ENCODE measurements around the gene ABCC8. TPM values are rescaled to one million over a fixed set of nuclear protein-coding genes. Genes with fewer than 3 reads are reported as not detected.

The ABCC8 gene
- total and polyA plus RNA-seq, 2 experiments from 2014 or later: 2.2 TPM; not detected in 1

DNA sequence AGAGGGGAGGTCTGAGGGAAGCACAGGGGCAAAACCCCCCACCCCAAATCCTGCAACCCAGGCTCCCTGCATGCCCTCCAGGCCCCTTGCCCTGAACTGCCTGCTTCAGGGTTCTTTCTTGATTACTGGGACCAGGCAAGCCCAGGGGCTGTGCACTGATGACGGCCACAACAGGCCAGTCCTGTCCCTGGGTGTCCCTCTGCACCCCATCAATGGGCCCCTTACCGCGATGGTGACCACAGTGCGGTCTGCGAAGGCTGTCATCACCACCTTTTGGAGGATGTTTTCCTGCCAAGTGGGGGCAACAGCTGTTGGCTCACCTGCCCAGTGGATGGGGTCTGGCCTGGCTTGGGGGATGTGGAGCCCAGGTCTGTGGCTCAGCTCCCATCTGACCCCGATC, 83.2 kb downstream of the ABCC8 start:
- Histone ChIP-seq H3K9me2 (replicated peaks; ENCODE audit: insufficient read depth) (no peaks in the 10 kb centered on the region), H3K27me3 (no peaks in the 10 kb centered on the region)
- whole genome bisulfite sequencing (ENCODE audit: low lambda C conversion rate, missing lambda C conversion rate): 93% methylated on average over 5 of the region's 6 CpGs

DNA sequence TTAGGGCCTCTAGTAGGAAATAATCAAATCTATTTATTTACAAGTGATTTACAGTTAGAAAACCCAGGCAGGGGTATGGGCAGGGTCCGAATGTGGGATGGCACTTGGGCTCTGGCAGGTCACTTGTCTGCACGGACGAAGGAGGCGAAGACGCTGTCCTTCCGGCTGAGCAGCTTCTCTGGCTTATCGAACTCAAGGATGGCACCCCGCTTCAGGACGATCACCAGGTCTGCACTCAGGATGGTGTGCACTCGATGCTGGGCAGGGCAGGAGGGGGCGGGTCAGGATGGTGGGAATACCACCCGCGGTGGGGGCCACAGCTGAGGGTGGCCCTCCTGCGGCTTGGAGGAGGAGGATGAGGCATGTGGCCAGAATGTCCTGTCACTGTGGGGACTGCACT, 83.8 kb downstream of the ABCC8 start:
- Histone ChIP-seq H2AFZ (no peak overlapping the region), H3K4me1 (ENCODE audit: insufficient read depth) (no peaks in the 10 kb centered on the region), H3K4me3 (no peak overlapping the region), H3K79me2 (no peaks in the 10 kb centered on the region), H3K36me3 (replicated peaks; ENCODE audit: insufficient read depth, low read depth) (no peaks in the 10 kb centered on the region), H4K20me1 (ENCODE audit: insufficient read depth, poor library complexity, severe bottlenecking) (no peaks in the 10 kb centered on the region), H3K4me2 (no peak overlapping the region), H3K27ac (no peak overlapping the region), H3K27me3 (no peaks in the 10 kb centered on the region), H3K9me3 (ENCODE audit: low read depth) (no peaks in the 10 kb centered on the region), H3K9me2 (replicated peaks; ENCODE audit: insufficient read depth) (no peaks in the 10 kb centered on the region)
- TF ChIP-seq, protein P1, sequence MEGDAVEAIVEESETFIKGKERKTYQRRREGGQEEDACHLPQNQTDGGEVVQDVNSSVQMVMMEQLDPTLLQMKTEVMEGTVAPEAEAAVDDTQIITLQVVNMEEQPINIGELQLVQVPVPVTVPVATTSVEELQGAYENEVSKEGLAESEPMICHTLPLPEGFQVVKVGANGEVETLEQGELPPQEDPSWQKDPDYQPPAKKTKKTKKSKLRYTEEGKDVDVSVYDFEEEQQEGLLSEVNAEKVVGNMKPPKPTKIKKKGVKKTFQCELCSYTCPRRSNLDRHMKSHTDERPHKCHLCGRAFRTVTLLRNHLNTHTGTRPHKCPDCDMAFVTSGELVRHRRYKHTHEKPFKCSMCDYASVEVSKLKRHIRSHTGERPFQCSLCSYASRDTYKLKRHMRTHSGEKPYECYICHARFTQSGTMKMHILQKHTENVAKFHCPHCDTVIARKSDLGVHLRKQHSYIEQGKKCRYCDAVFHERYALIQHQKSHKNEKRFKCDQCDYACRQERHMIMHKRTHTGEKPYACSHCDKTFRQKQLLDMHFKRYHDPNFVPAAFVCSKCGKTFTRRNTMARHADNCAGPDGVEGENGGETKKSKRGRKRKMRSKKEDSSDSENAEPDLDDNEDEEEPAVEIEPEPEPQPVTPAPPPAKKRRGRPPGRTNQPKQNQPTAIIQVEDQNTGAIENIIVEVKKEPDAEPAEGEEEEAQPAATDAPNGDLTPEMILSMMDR (IDR thresholded peaks at IDR 0.05; ENCODE audit: poor library complexity): no peak
- TF ChIP-seq EZH2 (IDR thresholded peaks at IDR 0.05; ENCODE audit: borderline replicate concordance) (no peak), EZH2phosphoT487 (IDR thresholded peaks at IDR 0.05; ENCODE audit: low read depth, severe bottlenecking, unreplicated experiment) (no peak)
- WGBS (ENCODE audit: low lambda C conversion rate, missing lambda C conversion rate): 91% methylated on average over 13 of the region's 14 CpGs
- DNase-seq (ENCODE audit: low spot score): no peak

More for the DNA sequence above, 83.2 kb downstream of the ABCC8 start:
- H3K79me2 ChIP-seq: no peaks in the 10 kb centered on the region
- no peaks in the 10 kb centered on the region for H3K9me3 ChIP-seq (ENCODE audit: low read depth)
- DNase-seq (ENCODE audit: low spot score): no peak
- no peaks in the 10 kb centered on the region for H3K4me1 ChIP-seq (ENCODE audit: insufficient read depth)
- no peaks in the 10 kb centered on the region for H3K36me3 ChIP-seq (replicated peaks; ENCODE audit: insufficient read depth, low read depth)
- no peak overlapping the region for H3K27ac ChIP-seq
- TF ChIP-seq EZH2 (IDR thresholded peaks at IDR 0.05; ENCODE audit: borderline replicate concordance): no peak
- no peak for TF ChIP-seq EZH2phosphoT487 (IDR thresholded peaks at IDR 0.05; ENCODE audit: low read depth, severe bottlenecking, unreplicated experiment)
- TF ChIP-seq, protein P1 (IDR thresholded peaks at IDR 0.05; ENCODE audit: poor library complexity): no peak
- H3K4me3 ChIP-seq: no peak overlapping the region
- H4K20me1 ChIP-seq (ENCODE audit: insufficient read depth, poor library complexity, severe bottlenecking): no peaks in the 10 kb centered on the region
- no peak overlapping the region for H3K4me2 ChIP-seq
- H2AFZ ChIP-seq: no peak overlapping the region

DNA sequence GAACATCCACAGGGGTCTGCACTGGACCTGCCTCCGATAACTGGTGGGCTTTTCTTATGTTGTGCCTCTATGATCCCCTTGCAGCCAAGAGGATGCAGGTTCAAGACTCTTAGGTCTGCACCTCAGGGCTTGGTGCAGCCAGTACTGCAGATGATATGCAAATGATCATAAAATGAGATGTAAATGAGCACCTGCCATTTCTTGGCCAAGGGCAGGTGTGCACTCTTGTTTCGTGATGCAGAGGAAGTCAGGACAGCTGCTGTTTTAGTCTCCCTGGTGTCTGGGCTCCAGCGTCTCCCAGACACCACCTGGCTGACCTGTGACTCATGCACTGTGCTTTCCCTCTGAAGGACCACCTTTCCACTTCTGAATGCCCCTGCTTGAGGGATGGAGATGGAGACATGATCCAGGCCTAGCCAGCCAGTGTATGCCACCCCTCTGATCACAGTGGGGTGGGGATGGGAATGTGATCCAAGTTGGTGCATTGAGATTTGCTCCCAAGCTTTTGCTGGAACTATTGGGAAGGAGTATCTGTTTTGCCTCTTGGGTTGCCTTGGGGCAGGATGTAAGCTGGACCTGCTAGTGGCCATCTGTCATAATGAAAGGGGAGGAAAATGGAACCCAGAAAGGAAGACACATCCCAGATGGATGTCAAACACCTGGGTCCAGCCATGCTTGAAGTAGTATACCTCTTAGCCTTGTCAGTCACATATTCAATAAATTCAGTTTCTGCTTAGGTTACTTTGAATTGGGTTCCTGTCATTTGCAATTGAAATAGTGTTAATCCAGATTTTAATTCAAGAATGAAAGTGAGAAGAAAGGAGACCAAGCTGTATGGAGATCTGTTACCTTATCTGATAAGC, 84.9 kb downstream of the ABCC8 start:
- no peaks in the 10 kb centered on the region for H3K27me3 ChIP-seq
- H3K9me3 ChIP-seq (ENCODE audit: low read depth): no peaks in the 10 kb centered on the region
- WGBS (ENCODE audit: low lambda C conversion rate, missing lambda C conversion rate): 69% methylated on average over 3 of the region's 3 CpGs
- no peaks in the 10 kb centered on the region for H3K4me1 ChIP-seq (ENCODE audit: insufficient read depth)
- no peak for DNase-seq (ENCODE audit: low spot score)
- no peaks in the 10 kb centered on the region for H3K79me2 ChIP-seq
- no peaks in the 10 kb centered on the region for H4K20me1 ChIP-seq (ENCODE audit: insufficient read depth, poor library complexity, severe bottlenecking)
- no peak overlapping the region for H3K4me2 ChIP-seq
- no peak overlapping the region for H3K27ac ChIP-seq
- TF ChIP-seq EZH2 (IDR thresholded peaks at IDR 0.05; ENCODE audit: borderline replicate concordance): no peak
- TF ChIP-seq, protein P1 (IDR thresholded peaks at IDR 0.05; ENCODE audit: poor library complexity): no peak
- no peak for TF ChIP-seq EZH2phosphoT487 (IDR thresholded peaks at IDR 0.05; ENCODE audit: low read depth, severe bottlenecking, unreplicated experiment)
- H2AFZ ChIP-seq: no peak overlapping the region
- H3K36me3 ChIP-seq (replicated peaks; ENCODE audit: insufficient read depth, low read depth): no peaks in the 10 kb centered on the region
- no peak overlapping the region for H3K4me3 ChIP-seq
- no peaks in the 10 kb centered on the region for H3K9me2 ChIP-seq (replicated peaks; ENCODE audit: insufficient read depth)

Data from hepatocyte (in vitro differentiated cells).